H1 (cell line): ENCODE measurements around the gene PLA2G4F. TPM values are rescaled to one million over a fixed set of nuclear protein-coding genes. Genes with fewer than 3 reads are reported as not detected.

Source experiments
- CTCF ChIA-PET: fragments of 300-600 bp; sonication (Branson Sonifier 250); formaldehyde crosslinking; loops from one replicate; lab custom pipeline; 2021; ENCODE audit not compliant: partially characterized antibody; lab: Charles Lee
- POLR2A ChIA-PET: fragments of 300-600 bp; sonication (Branson Sonifier 250); formaldehyde crosslinking; loops from one replicate; lab custom pipeline; 2021; ENCODE audit warnings: inconsistent platforms; ENCODE audit not compliant: partially characterized antibody; lab: Charles Lee
- DNase-seq, 2 experiments: peaks; one replicate each; pipeline versions ENCODE4 v3.0.0 to v3.0.0-alpha.2; 2010 to 2022; ENCODE audit warnings: low spot score in 2 of 2, low read depth in 1 of 2, mixed read lengths in 1 of 2
- FAIRE-seq: peaks from 2 replicates; lab custom pipeline; 2011; peaks lifted over from hg19 to GRCh38; lab: Jason Lieb, UNC
- H2AFZ ChIP-seq: 2 replicates; pipeline ENCODE4 v1.8.1; 2012; ENCODE audit warnings: low read length, inconsistent platforms
- H2AK5ac ChIP-seq: 2 replicates; pipeline ENCODE4 v1.6.1; 2013; ENCODE audit warnings: low read depth, low read length
- H2BK120ac ChIP-seq: replicated peaks from 2 replicates; pipeline ENCODE3; 2013; ENCODE audit warnings: low read depth, low read length, inconsistent platforms
- H2BK12ac ChIP-seq: 2 replicates; pipeline ENCODE4 v1.6.1; 2013; ENCODE audit warnings: low read depth, low read length
- H2BK15ac ChIP-seq: 2 replicates; pipeline ENCODE4 v1.6.1; 2013; ENCODE audit warnings: low read length
- H2BK20ac ChIP-seq: 2 replicates; pipeline ENCODE4 v1.6.1; 2013; ENCODE audit warnings: low read length
- H2BK5ac ChIP-seq: 2 replicates; pipeline ENCODE4 v1.6.1; 2013; ENCODE audit warnings: low read depth, low read length
- H3K14ac ChIP-seq: 2 replicates; pipeline ENCODE4 v1.6.1; 2013; ENCODE audit warnings: inconsistent platforms; ENCODE audit not compliant: insufficient read length
- H3K18ac ChIP-seq: 2 replicates; pipeline ENCODE4 v1.6.1; 2013; ENCODE audit warnings: low read length; ENCODE audit errors: extremely low read depth
- H3K23ac ChIP-seq: 2 replicates; pipeline ENCODE4 v1.6.1; 2013; ENCODE audit warnings: inconsistent platforms; ENCODE audit not compliant: insufficient read length
- H3K23me2 ChIP-seq: 2 replicates; pipeline ENCODE4 v1.6.1; 2013; ENCODE audit warnings: low read depth, low read length
- H3K27ac ChIP-seq: 2 replicates; pipeline ENCODE4 v1.6.1; 2011; ENCODE audit warnings: low read depth, low read length, inconsistent platforms
- H3K27me3 ChIP-seq, 4 experiments: replicated peaks in 1 of 4; 1 replicate in 1 of 4; 2 replicates in 3 of 4; pipeline versions ENCODE4 v1.6.1 to v1.8.1; 2011 to 2013; ENCODE audit warnings: low read length in 3 of 4, mild to moderate bottlenecking in 3 of 4, inconsistent platforms in 2 of 4, mixed read lengths in 2 of 4, moderate library complexity in 1 of 4; ENCODE audit not compliant: control insufficient read depth in 3 of 4, insufficient read depth in 3 of 4; ENCODE audit errors: extremely low read depth in 1 of 4
- H3K36me3 ChIP-seq, 4 experiments: 2 replicates each; pipeline versions ENCODE4 v1.6.1 to v1.8.1; 2011 to 2013; ENCODE audit warnings: mild to moderate bottlenecking in 4 of 4, low read length in 3 of 4, moderate library complexity in 2 of 4, control low read depth in 1 of 4, inconsistent platforms in 1 of 4; ENCODE audit not compliant: insufficient read depth in 4 of 4, control insufficient read depth in 2 of 4
- H3K4ac ChIP-seq: replicated peaks from 2 replicates; pipeline ENCODE3; 2013; ENCODE audit warnings: low read length, low read depth, mixed read lengths, inconsistent platforms; ENCODE audit not compliant: insufficient read length
- H3K4me1 ChIP-seq, 4 experiments: replicated peaks in 1 of 4; 1 replicate in 1 of 4; 2 replicates in 3 of 4; pipeline versions ENCODE4 v1.6.1 to v1.8.1; 2011 to 2013; ENCODE audit warnings: low read length in 3 of 4, inconsistent platforms in 2 of 4, mixed read lengths in 1 of 4; ENCODE audit not compliant: insufficient read depth in 4 of 4, control insufficient read depth in 3 of 4
- H3K4me2 ChIP-seq, 2 experiments: 2 replicates each; pipeline versions ENCODE4 v1.6.1 to v1.8.1; 2011 to 2013; ENCODE audit warnings: low read depth in 2 of 2, low read length in 2 of 2, control low read depth in 1 of 2, inconsistent platforms in 1 of 2, mild to moderate bottlenecking in 1 of 2; ENCODE audit not compliant: insufficient read depth in 1 of 2
- H3K4me3 ChIP-seq, 4 experiments: fragments of 200-600, 300-600 bp in 1 of 4; sonication (generic), shearing (Covaris generic), sonication (Bioruptor Twin) in 1 of 4; 2 replicates each; pipeline versions ENCODE4 v1.5.1 to v1.8.1; 2011 to 2016; ENCODE audit warnings: low read length in 4 of 4, low read depth in 3 of 4, control low read depth in 2 of 4, inconsistent platforms in 2 of 4, mild to moderate bottlenecking in 2 of 4, mixed read lengths in 1 of 4, moderate library complexity in 1 of 4; ENCODE audit not compliant: insufficient read depth in 2 of 4; ENCODE audit errors: extremely low read depth in 1 of 4
- H3K56ac ChIP-seq: replicated peaks from 2 replicates; pipeline ENCODE3; 2013; ENCODE audit warnings: low read depth, mild to moderate bottlenecking, mixed read lengths, low read length, inconsistent platforms; ENCODE audit not compliant: insufficient read length
- H3K79me1 ChIP-seq: 2 replicates; pipeline ENCODE4 v1.6.1; 2013; ENCODE audit warnings: low read depth, low read length, control low read depth
- H3K79me2 ChIP-seq, 2 experiments: 2 replicates each; pipeline versions ENCODE4 v1.6.1 to v1.8.1; 2012 to 2013; ENCODE audit warnings: low read length in 2 of 2, mild to moderate bottlenecking in 2 of 2, inconsistent platforms in 1 of 2; ENCODE audit not compliant: insufficient read depth in 2 of 2, control insufficient read depth in 1 of 2
- H3K9ac ChIP-seq, 4 experiments: replicated peaks in 1 of 4; 1 replicate in 1 of 4; 2 replicates in 3 of 4; pipeline versions ENCODE4 v1.6.1 to v1.8.1; 2011 to 2013; ENCODE audit warnings: low read depth in 3 of 4, low read length in 3 of 4, control low read depth in 2 of 4, mild to moderate bottlenecking in 2 of 4, moderate library complexity in 2 of 4, inconsistent platforms in 1 of 4; ENCODE audit errors: extremely low read depth in 1 of 4
- H3K9me3 ChIP-seq, 2 experiments: 2 replicates each; pipeline versions ENCODE4 v1.6.1 to v1.8.1; 2012 to 2013; ENCODE audit warnings: mild to moderate bottlenecking in 2 of 2, moderate library complexity in 2 of 2, control low read depth in 1 of 2, inconsistent platforms in 1 of 2, low read depth in 1 of 2, low read length in 1 of 2, mixed read lengths in 1 of 2; ENCODE audit not compliant: insufficient read depth in 2 of 2
- H4K20me1 ChIP-seq, 2 experiments: replicated peaks in 1 of 2; 2 replicates each; pipeline versions ENCODE3 to v1.8.1; 2011 to 2013; ENCODE audit warnings: inconsistent platforms in 2 of 2, low read length in 2 of 2, mild to moderate bottlenecking in 1 of 2; ENCODE audit not compliant: insufficient read depth in 2 of 2, control insufficient read depth in 1 of 2
- H4K5ac ChIP-seq: 2 replicates; pipeline ENCODE4 v1.6.1; 2013; ENCODE audit warnings: low read length, low read depth, mixed read lengths, inconsistent platforms; ENCODE audit not compliant: insufficient read length
- H4K8ac ChIP-seq: 2 replicates; pipeline ENCODE4 v1.8.0; 2013; ENCODE audit warnings: mild to moderate bottlenecking, moderate library complexity, low read length, inconsistent platforms; ENCODE audit not compliant: insufficient read depth; ENCODE audit errors: extremely low read depth
- H4K91ac ChIP-seq: replicated peaks from 2 replicates; pipeline ENCODE3; 2013; ENCODE audit warnings: low read length, mixed read lengths, inconsistent platforms; ENCODE audit not compliant: insufficient read length
- ATF2 ChIP-seq: IDR thresholded peaks from 2 replicates; pipeline ENCODE4 v1.6.1; 2012; ENCODE audit warnings: low read length, inconsistent platforms
- BCL11A ChIP-seq, 2 experiments: IDR thresholded peaks; one replicate each; pipeline ENCODE4 v1.6.1; 2011; ENCODE audit warnings: low read depth in 2 of 2, low read length in 2 of 2, mild to moderate bottlenecking in 2 of 2
- CTBP2 ChIP-seq: IDR thresholded peaks from 2 replicates; pipeline ENCODE4 v1.7.0; 2011; ENCODE audit warnings: borderline replicate concordance, mild to moderate bottlenecking, moderate library complexity, mixed read lengths, low read length; ENCODE audit not compliant: insufficient read depth, insufficient read length
- E2F6 ChIP-seq: IDR thresholded peaks from 2 replicates; pipeline ENCODE4 v1.6.1; 2012; ENCODE audit warnings: inconsistent platforms
- EP300 ChIP-seq, 2 experiments: IDR thresholded peaks; 1 replicate in 1 of 2; 2 replicates in 1 of 2; pipeline ENCODE4 v1.6.1; 2011 to 2012; ENCODE audit warnings: low read depth in 2 of 2, low read length in 2 of 2, mild to moderate bottlenecking in 2 of 2, borderline replicate concordance in 1 of 2, inconsistent platforms in 1 of 2, moderate library complexity in 1 of 2
- FOSL1 ChIP-seq: IDR thresholded peaks from 2 replicates; pipeline ENCODE4 v1.6.1; 2011; ENCODE audit warnings: mild to moderate bottlenecking, low read depth, low read length, moderate library complexity; ENCODE audit not compliant: insufficient read depth
- GTF2F1 ChIP-seq: IDR thresholded peaks from 2 replicates; pipeline ENCODE4 v1.6.1; 2012; ENCODE audit warnings: low read depth, low read length, improper control_type of control experiment, borderline replicate concordance
- MAX ChIP-seq: IDR thresholded peaks from 2 replicates; pipeline ENCODE4 v1.6.1; 2012; ENCODE audit warnings: inconsistent platforms
- NRF1 ChIP-seq: IDR thresholded peaks from 2 replicates; pipeline ENCODE4 v1.6.1; 2011; ENCODE audit warnings: mild to moderate bottlenecking, low read depth, low read length, improper control_type of control experiment
- POU5F1 ChIP-seq: IDR thresholded peaks from 2 replicates; pipeline ENCODE4 v1.6.1; 2011; ENCODE audit warnings: low read depth, mild to moderate bottlenecking, low read length, moderate library complexity
- YY1 ChIP-seq: IDR thresholded peaks from 2 replicates; pipeline ENCODE4 v1.6.1; 2011; ENCODE audit warnings: low read depth, mild to moderate bottlenecking, low read length
- ZNF274 ChIP-seq: IDR thresholded peaks from 2 replicates; pipeline ENCODE4 v1.7.0; 2012; ENCODE audit warnings: low read length, borderline replicate concordance; ENCODE audit errors: extremely low read depth
- polyA plus RNA-seq, 7 experiments: library from polyadenylated mRNA; depleted of rRNA in 3 of 7; stranded (reverse) in 5 of 7; unstranded in 2 of 7; fragments of >200 nt in 5 of 7; fragments of 200-250 nt in 2 of 7; gene quantifications; 1 replicate in 5 of 7; 2 replicates in 1 of 7; 4 replicates in 1 of 7; pipeline versions ENCODE4 v1.2.1 to v1.2.3, GENCODE V29; 2011 to 2013; ENCODE audit warnings: missing spikeins in 2 of 7, mixed read lengths in 2 of 7
- total RNA-seq: library from RNA; stranded (reverse); fragmentation: NEBNext Ultra II Directional; extraction: Animal tissue kit (Norgen Biotek cat#: 25700); gene quantifications from 2 replicates; pipeline ENCODE4 v1.2.1, GENCODE V29; 2021

The PLA2G4F gene
- total and polyA plus RNA-seq, 2 of the 8 experiments (the other 6 are each of a cell fraction or from before 2014, with no cell fraction given): not detected

- Histone ChIP-seq H2BK12ac (no peak overlapping the region), H3K27me3 (no peaks in the 10 kb centered on the region), H2BK5ac (no peak overlapping the region), H2AFZ (no peak overlapping the region), H3K4me3 (no peak overlapping the region), H3K23me2 (no peaks in the 10 kb centered on the region), H4K91ac (no peak overlapping the region), H3K4me2 (no peak overlapping the region), H3K18ac (no peak overlapping the region), H3K4me1 (no peaks in the 10 kb centered on the region), H3K9ac (no peak overlapping the region), H2BK15ac (no peak overlapping the region), H3K79me1 (no peaks in the 10 kb centered on the region), H3K4ac (no peak overlapping the region), H2BK20ac (no peak overlapping the region), H3K14ac (no peak overlapping the region), H3K23ac (no peak overlapping the region), H2BK120ac (no peak overlapping the region), H3K56ac (no peak overlapping the region), H3K27ac (no peak overlapping the region), H3K36me3 (no peaks in the 10 kb centered on the region), H2AK5ac (no peak overlapping the region), H4K20me1 (no peaks in the 10 kb centered on the region), H3K9me3 (no peaks in the 10 kb centered on the region), H4K5ac (no peak overlapping the region), H3K79me2 (no peaks in the 10 kb centered on the region), H4K8ac (no peak overlapping the region)
- DNase-seq (no peak), FAIRE-seq (no peak)
- POLR2A ChIA-PET: interaction anchor here (1.0 to 1.1 kb wide), 2 partner anchors 10 to 29 kb away, joined by 3 read pairs; no protein-coding TSS in a partner anchor
- CTCF ChIA-PET: interaction anchor here (0.6 to 2.6 kb wide), 9 partner anchors 9 to 118 kb away, joined by 3 to 17 read pairs (median 5); partner anchors contain the start of gene PLA2G4F
- TF ChIP-seq FOSL1 (no peak), ZNF274 (no peak), NRF1 (no peak), E2F6 (no peak), MAX (no peak), EP300 (IDR thresholded peaks at IDR 0.05; ENCODE audit: borderline replicate concordance in 1 of 2, low read depth in 2 of 2, low read length in 2 of 2) (no peak), YY1 (no peak), CTBP2 (no peak), ATF2 (no peak), GTF2F1 (no peak), BCL11A (IDR thresholded peaks at IDR 0.05; ENCODE audit: low read depth in 2 of 2, low read length in 2 of 2) (no peak), POU5F1 (no peak)
Measured at GRCh38 chr15:42108189-42108588, 48.2 kb downstream of the PLA2G4F start.
